Measurements from ENCODE around the gene DENND2C.

GRCh38 chr1:114589122-114589521 lies 80.7 kb downstream of the DENND2C start:
- TF ChIP-seq, protein P1, sequence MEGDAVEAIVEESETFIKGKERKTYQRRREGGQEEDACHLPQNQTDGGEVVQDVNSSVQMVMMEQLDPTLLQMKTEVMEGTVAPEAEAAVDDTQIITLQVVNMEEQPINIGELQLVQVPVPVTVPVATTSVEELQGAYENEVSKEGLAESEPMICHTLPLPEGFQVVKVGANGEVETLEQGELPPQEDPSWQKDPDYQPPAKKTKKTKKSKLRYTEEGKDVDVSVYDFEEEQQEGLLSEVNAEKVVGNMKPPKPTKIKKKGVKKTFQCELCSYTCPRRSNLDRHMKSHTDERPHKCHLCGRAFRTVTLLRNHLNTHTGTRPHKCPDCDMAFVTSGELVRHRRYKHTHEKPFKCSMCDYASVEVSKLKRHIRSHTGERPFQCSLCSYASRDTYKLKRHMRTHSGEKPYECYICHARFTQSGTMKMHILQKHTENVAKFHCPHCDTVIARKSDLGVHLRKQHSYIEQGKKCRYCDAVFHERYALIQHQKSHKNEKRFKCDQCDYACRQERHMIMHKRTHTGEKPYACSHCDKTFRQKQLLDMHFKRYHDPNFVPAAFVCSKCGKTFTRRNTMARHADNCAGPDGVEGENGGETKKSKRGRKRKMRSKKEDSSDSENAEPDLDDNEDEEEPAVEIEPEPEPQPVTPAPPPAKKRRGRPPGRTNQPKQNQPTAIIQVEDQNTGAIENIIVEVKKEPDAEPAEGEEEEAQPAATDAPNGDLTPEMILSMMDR (conservative IDR thresholded peaks at IDR 0.05; ENCODE audit: low read length), result no peak
- TF ChIP-seq EZH2phosphoT487 (IDR thresholded peaks at IDR 0.05; ENCODE audit: borderline replicate concordance, low read depth, low read length), result no peak

All from OCI-LY7 (cell line).